ENCODE results near the gene GOLGA8R. TPM values are rescaled to one million over a fixed set of nuclear protein-coding genes. Genes with fewer than 3 reads are reported as not detected.
"Not testable (repeated sequence)": the region's sequence is repeated elsewhere in the genome, so short reads cannot be mapped to it uniquely, and the experiment has no call there.

GOLGA8R gene, protein sequence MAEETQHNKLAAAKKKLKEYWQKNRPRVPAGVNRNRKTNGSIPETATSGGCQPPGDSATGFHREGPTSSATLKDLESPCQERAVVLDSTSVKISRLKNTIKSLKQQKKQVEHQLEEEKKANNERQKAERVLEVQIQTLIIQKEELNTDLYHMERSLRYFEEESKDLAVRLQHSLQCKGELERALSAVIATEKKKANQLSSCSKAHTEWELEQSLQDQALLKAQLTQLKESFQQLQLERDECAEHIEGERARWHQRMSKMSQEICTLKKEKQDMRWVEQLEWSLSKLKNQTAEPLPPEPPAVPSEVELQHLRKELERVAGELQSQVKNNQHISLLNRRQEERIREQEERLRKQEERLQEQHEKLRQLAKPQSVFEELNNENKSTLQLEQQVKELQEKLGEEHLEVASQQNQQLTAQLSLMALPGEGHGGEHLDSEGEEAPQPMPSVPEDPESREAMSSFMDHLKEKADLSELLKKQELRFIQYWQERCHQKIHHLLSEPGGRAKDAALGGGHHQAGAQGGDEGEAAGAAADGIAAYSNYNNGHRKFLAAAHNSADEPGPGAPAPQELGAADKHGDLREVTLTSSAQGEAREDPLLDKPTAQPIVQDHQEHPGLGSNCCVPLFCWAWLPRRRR
- 1 to 10 TPM; 1.1 to 1.6 TPM for total RNA-seq

DNA sequence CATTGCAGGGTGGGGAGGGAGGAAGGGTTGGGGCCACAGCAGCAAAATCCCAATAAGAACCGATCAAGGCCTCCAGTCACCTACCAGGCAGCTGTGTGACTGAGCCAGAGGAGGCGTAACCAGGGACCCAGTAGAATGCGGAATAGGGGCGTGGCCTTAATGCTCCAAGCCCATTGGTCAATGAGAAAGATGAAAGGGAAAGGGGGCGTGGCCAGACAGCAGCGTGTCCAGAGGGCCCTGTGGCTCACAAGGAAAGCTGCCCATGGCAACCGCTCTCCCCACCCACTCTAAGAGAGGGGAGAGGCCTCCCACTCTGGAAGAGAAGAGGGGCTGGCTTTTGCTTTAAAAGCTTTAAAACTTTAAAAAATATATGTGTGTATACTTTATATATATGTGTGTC is at the start of gene GOLGA8R:
Gene GOLGA8R, minus strand, starts transcription at position 101 of the 400 bp plus-strand sequence. Its CDS starts 98 bp downstream, at position 3.
- H3K4me1 Mint-ChIP-seq (ENCODE audit: low read depth); H3K4me3 Mint-ChIP-seq; H3K27ac Mint-ChIP-seq; H3K9me3 Mint-ChIP-seq; H3K27me3 Mint-ChIP-seq (ENCODE audit: low read depth); CTCF ChIA-PET; DNase-seq; intact Hi-C loops (cut with micrococcal nuclease); H3K36me3 Mint-ChIP-seq (ENCODE audit: low read depth): not testable (repeated sequence)

DNA sequence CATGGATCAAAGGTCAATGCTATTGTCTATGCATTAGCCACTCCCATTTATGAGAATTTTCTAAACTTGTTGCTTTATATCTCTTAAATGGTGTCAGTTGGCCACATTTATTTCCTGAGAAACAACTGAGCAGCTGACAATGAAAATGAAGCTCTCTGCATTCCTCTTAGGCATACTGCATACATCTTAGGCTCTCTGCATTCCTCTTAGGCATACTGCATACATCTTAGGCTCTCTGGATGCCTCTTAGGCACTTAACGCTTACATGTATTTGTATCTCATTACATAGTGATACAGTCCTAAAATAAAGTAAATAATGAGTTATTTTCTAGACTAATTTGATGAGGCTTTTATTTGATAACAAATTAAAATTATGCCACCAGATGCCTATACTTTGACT is 49.8 kb upstream of the GOLGA8R start:
- H3K27ac Mint-ChIP-seq; H3K9me3 Mint-ChIP-seq; H3K27me3 Mint-ChIP-seq (ENCODE audit: low read depth); H3K4me3 Mint-ChIP-seq; H3K4me1 Mint-ChIP-seq (ENCODE audit: low read depth); intact Hi-C loops (cut with micrococcal nuclease); CTCF ChIA-PET; H3K36me3 Mint-ChIP-seq (ENCODE audit: low read depth); DNase-seq: not testable (repeated sequence)

DNA sequence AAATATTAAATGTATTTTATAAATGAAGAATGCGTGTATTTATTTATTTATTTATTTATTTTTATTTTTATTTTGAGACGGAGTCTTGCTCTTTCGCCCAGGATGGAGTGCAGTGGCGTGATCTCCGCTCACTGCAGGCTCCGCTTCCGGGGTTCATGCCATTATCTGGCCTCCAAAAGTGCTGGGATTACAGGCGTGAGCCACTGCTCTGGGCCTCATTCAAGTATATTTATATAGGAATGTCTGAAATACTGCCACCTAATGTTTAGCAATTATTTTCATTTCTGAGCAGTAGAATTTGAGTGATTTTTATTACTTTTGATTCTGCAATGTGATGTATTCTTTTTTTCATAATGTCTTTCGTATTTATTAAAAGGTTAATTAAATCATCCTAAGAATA is 48.1 kb upstream of the GOLGA8R start:
- H3K9me3 Mint-ChIP-seq; H3K27ac Mint-ChIP-seq; DNase-seq; H3K36me3 Mint-ChIP-seq (ENCODE audit: low read depth); CTCF ChIA-PET; intact Hi-C loops (cut with micrococcal nuclease); H3K4me1 Mint-ChIP-seq (ENCODE audit: low read depth); H3K27me3 Mint-ChIP-seq (ENCODE audit: low read depth); H3K4me3 Mint-ChIP-seq: not testable (repeated sequence)

DNA sequence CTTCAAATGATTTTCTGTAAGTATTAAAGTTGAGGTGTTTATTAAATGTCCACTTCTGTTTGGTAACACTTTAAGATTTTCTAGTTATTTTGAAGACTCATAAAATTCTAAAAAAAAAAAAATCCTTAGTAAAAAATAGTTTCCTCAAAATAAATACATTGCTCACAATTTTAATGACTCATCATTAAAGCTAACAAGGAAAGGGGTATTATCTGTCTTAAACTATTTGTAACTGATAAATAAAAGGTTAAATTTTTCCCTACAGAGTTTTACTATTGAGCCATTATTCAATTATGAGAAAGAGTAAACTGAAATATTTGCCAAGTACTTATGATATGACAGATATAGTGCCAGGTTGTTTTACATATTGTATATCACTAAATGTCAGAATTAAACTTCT is 38.6 kb upstream of the GOLGA8R start:
- CTCF ChIA-PET; DNase-seq; intact Hi-C loops (cut with micrococcal nuclease); H3K27me3 Mint-ChIP-seq (ENCODE audit: low read depth); H3K4me1 Mint-ChIP-seq (ENCODE audit: low read depth); H3K36me3 Mint-ChIP-seq (ENCODE audit: low read depth); H3K27ac Mint-ChIP-seq; H3K9me3 Mint-ChIP-seq; H3K4me3 Mint-ChIP-seq: not testable (repeated sequence)

DNA sequence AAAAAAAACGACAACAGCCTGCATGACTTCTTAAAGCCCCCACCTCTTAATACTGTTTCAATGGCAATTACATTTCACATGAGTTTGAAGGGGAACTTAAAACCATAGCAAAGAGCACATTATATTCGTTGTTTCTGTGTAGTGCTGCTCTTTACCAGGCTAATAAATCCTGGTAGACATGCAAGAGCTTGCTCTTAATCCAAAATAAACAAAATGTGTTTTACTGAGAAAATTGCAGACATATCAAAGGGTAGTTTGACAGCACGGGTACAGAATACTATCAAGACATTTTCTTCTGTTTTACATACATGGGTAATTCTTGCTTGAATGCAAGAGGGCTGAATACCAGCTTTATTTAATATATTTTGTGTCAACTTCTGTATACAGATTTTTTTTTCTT is 24.3 kb upstream of the GOLGA8R start:
- H3K27me3 Mint-ChIP-seq (ENCODE audit: low read depth); H3K4me1 Mint-ChIP-seq (ENCODE audit: low read depth); H3K36me3 Mint-ChIP-seq (ENCODE audit: low read depth); H3K4me3 Mint-ChIP-seq; DNase-seq; H3K9me3 Mint-ChIP-seq; CTCF ChIA-PET; H3K27ac Mint-ChIP-seq; intact Hi-C loops (cut with micrococcal nuclease): not testable (repeated sequence)

DNA sequence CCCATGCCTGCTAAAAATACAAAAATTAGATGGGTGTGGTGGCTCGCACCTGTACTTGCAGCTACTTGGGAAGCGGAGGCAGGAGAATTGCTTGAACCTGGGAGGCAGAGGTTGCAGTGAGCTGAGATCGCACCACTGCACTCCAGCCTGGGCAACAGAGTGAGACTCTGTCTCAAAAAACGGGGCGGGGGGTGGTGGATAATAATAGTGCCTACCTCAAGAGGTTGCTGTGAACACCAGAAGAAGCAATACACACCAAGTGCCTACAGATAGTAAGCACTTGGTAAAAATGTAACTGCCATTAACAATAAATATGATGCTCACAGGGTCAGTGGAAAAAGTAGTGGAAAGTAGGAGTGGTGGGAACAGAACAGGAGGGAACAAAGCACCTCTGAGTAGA is 21.8 kb upstream of the GOLGA8R start:
- CTCF ChIA-PET; H3K27ac Mint-ChIP-seq; H3K4me1 Mint-ChIP-seq (ENCODE audit: low read depth); H3K27me3 Mint-ChIP-seq (ENCODE audit: low read depth); H3K9me3 Mint-ChIP-seq; H3K4me3 Mint-ChIP-seq; intact Hi-C loops (cut with micrococcal nuclease); H3K36me3 Mint-ChIP-seq (ENCODE audit: low read depth); DNase-seq: not testable (repeated sequence)

DNA sequence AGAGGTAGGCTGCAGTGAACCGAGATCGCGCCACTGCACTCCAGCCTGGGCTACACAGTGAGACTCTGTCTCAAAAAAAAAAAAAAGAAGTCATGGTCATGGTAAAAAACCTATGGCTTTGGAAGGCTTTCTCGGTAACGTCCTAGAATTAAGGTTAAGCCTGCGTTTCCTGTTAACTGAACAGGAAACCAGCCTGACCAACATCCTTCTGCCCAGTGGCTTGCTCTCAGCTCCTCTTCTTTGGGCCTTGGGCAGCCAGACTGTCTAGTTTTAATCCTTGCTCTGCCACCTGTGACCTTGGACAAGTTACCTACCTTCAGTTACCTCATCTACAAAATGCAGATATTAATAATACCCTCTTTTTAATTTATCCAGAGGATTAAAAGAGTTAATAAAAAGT is 6.7 kb upstream of the GOLGA8R start:
- H3K36me3 Mint-ChIP-seq (ENCODE audit: low read depth); H3K4me1 Mint-ChIP-seq (ENCODE audit: low read depth); H3K27me3 Mint-ChIP-seq (ENCODE audit: low read depth); intact Hi-C loops (cut with micrococcal nuclease); H3K27ac Mint-ChIP-seq; CTCF ChIA-PET; H3K9me3 Mint-ChIP-seq; H3K4me3 Mint-ChIP-seq; DNase-seq: not testable (repeated sequence)

DNA sequence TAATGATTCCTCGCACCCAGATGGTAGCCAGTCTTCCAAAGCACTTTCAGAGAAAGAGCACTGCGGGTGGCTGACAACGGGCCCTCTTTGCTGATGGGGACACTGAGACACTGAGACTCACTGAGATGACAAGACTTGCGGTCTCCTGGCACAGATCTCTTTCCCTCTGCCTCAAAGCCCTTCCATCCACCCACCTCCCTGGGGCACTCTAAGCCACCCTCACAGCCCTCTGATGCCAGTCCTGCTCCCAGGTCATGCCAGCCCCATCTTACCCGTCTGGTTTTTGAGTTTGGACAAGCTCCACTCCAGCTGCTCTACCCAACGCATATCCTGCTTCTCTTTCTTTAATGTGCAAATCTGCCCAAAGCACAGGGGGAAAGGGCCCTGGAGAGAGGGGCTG is 6.4 kb downstream of the GOLGA8R start:
- H3K27me3 Mint-ChIP-seq (ENCODE audit: low read depth); H3K4me3 Mint-ChIP-seq; CTCF ChIA-PET; H3K4me1 Mint-ChIP-seq (ENCODE audit: low read depth); H3K27ac Mint-ChIP-seq; intact Hi-C loops (cut with micrococcal nuclease); DNase-seq; H3K36me3 Mint-ChIP-seq (ENCODE audit: low read depth); H3K9me3 Mint-ChIP-seq: not testable (repeated sequence)

DNA sequence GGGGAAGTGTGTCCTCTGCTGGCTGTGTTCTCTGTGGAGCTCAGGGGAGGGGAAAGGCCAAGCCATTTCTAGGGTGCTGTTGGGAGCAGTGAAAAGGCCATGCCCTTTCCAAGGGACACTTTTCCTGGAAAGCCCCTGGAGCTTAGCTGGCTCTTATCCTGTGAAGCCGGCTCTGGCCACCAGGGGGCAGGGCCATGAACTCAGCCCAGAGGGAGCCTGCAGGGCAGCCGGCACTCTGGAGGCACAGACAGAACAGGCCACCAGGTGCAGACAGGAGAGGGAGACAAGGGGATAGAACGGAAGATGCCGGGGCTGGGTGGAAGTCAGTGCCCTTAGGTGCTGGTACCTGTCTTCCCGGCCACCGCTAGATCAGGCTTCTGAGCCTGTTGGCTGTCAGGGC is 15.1 kb downstream of the GOLGA8R start:
- peak; percentile 66 for DNase-seq
- H3K4me1 Mint-ChIP-seq (ENCODE audit: low read depth); CTCF ChIA-PET; H3K9me3 Mint-ChIP-seq; intact Hi-C loops (cut with micrococcal nuclease); H3K27ac Mint-ChIP-seq; H3K4me3 Mint-ChIP-seq; H3K36me3 Mint-ChIP-seq (ENCODE audit: low read depth); H3K27me3 Mint-ChIP-seq (ENCODE audit: low read depth): not testable (repeated sequence)

DNA sequence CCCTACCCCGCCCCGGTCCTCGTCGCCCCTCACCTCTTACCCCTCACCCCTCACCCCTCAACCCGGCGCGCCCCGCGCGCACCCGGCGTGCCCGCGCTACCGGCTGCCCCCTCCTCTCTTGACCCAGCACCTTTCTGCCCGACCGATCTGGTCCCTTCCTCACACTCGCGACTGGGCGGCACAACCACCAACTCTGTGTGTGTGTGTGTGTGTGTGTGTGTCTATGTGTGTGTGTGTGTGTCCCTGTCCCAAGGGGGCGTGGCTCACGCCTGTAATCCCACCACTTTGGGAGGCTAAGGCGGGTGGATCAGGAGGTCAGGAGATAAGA is 20.4 kb downstream of the GOLGA8R start:
- DNase-seq; H3K9me3 Mint-ChIP-seq; H3K27ac Mint-ChIP-seq; intact Hi-C loops (cut with micrococcal nuclease); H3K4me3 Mint-ChIP-seq; CTCF ChIA-PET; H3K27me3 Mint-ChIP-seq (ENCODE audit: low read depth); H3K4me1 Mint-ChIP-seq (ENCODE audit: low read depth); H3K36me3 Mint-ChIP-seq (ENCODE audit: low read depth): not testable (repeated sequence)

DNA sequence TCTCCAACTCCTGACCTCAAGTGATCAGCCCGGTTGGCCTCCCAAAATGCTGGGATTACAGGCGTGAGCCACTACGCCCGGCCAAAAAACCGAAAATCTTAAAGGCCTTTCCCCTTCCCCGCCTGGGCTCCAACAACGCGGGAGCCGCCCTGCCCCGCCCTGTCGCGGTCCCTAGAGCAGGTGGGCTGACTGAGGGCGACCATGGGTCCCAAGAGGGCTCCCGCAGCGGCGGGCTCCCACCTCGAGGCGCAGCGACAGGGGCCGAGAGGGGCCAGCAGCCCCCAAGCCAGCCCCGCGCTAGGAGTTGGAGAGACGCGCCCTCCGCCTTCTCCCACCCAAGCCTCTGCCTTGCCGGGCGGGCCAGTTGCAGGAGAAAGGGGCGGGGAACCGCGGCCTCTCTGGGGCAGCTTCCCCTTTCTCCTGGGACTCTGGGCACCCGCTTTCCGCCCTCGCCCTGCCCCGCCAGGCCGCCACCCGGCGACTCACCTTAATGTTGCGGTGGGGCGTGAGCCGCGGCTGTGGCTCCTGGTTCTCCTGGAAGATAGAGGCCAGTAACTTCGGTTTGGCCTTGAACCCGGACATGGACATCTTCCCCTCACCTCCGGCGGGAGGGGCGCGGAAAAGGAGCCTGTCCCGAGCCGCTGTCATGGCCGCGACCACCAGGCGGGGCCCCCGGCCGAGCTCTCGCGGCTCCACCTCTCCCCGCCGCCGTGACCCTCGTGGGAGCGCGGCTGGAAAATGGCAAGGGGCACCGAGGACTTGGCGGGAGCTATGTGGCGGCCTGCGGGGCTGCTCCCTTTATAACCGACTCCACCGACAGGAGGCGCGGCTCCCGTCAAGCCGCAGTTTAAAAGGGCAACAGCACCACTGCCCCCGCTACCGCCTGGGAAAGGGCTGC is 21.0 kb downstream of the GOLGA8R start, which contains the start of gene CHRFAM7A:
Gene CHRFAM7A, minus strand, starts transcription at position 775 of the 898 bp plus-strand sequence. CDS start 10,189 bp downstream, outside the sequence.
- H3K9me3 Mint-ChIP-seq, DNase-seq, CTCF ChIA-PET: not testable (repeated sequence)

DNA sequence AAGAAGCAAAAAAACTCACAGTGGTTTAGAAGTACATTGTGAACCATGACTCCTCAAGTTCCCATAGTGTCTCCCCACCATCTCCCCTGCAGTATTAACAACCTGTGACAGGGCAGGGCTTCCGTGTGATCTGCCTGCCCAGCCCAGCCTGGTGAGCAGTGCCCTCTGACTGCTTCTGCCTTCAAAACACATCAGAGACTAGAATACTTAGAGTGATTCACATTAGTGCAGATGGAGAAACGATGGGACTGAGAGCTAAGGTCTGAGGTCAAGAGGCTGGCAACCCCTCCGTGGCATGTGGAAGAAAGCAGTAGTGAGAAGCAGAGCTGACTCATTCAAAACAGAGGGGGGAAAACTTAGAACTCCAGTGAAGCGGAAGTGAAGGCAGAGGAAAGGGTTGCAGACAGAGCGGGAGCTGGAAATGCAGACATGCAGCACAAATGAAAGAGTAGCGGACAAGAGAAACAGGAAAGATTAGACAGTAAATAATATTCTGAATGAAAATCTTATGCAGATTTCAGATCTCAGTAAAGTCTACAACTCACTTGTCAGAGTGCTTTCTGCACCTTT is 27.7 kb downstream of the GOLGA8R start:
- DNase-seq; H3K4me3 Mint-ChIP-seq; H3K27me3 Mint-ChIP-seq (ENCODE audit: low read depth); H3K9me3 Mint-ChIP-seq; CTCF ChIA-PET; H3K27ac Mint-ChIP-seq; intact Hi-C loops (cut with micrococcal nuclease); H3K4me1 Mint-ChIP-seq (ENCODE audit: low read depth); H3K36me3 Mint-ChIP-seq (ENCODE audit: low read depth): not testable (repeated sequence)

More for the DNA sequence above, 21.0 kb downstream of the GOLGA8R start, which contains the start of gene CHRFAM7A:
- H3K27me3 Mint-ChIP-seq (ENCODE audit: low read depth); intact Hi-C loops (cut with micrococcal nuclease); H3K27ac Mint-ChIP-seq; H3K36me3 Mint-ChIP-seq (ENCODE audit: low read depth); H3K4me1 Mint-ChIP-seq (ENCODE audit: low read depth); H3K4me3 Mint-ChIP-seq: not testable (repeated sequence)
